ENCODE measurements around the gene WDR27.

WDR27 gene

DNA sequence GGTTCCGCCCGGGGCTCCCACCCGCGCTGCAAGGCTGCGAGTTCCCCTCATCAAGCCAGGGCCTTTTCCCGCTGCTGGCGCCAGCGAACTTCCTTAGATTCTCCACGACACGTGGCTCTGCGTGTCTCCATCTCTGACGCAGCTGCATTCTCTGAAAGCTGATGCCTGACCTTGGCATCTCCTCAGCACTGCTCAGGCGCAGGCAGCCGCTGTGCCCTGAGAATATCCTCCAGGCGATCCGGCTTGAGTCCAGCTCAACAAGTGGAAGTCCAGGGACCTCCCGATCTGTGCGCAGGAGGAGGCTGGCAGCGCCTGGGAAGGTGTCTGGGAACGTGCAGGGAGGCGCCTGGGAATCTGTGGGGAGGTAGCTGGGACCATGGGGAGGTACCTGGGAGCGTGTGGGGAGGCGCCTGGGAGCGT, 277.0 kb downstream of the WDR27 start:
- no peak for DNase-seq

DNA sequence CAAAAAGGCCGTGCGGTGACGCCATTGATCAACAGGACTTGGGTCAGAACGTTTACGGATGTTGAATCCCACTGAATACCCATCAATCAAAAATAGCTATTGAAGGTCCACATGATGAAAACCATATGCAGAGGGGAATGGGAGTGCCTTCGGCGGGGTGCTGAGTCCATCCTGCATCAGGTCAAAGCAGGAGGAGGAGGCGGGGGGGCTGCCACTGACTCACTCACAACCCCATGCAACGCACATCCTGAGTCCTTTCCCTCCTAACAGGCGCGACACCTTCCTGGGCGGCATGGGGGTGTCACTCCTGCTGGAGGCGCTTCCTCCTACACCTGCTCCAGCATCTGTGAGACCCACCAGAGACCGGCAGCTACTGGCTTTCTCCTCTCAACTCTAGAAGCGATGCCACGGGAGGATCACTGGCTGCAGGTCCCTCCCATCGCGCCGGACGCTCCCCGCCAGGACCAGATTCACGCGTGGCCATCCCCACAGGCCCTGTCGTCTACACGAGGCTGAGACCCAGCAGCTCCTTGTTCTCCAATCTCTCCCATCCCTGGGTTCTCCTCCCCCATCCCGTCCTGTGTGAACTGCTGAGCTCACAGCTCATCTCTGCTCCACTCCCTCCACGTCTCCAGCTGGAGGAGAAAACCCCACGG, 277.6 kb downstream of the WDR27 start:
- DNase-seq, result no peak

DNA sequence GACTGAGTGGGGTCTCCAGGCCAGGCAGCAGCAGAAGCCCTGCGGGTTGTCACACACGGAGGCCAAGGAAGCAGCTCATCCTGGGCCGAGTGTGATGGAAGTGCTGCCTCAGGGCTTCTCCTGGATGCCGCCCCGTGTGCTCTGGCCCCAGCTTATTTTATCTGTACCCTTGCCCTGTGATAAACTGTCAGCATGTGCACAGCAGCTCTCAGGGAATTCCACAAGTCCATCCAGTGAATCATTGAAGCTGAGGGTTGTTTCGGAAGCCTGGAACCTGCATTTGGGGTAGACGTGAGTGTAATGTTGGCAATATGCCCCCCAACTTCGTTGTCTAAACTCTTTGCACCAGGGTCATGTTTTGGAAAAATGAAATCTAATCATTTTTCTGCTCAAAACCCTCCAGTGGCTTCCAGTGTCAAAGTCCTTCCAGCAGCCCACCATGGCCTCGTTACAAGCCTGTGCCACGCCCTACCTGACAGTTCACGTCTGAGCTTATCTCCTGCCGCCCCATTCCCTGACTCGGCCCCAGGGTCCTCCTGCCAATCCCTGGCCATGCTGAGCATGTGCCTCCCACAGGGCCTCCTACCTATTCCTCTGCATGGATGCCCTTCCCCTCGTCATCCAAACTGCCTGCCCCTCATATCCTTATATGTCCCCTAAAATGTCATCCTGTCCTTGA, 280.1 kb downstream of the WDR27 start:
- no peak for DNase-seq

DNA sequence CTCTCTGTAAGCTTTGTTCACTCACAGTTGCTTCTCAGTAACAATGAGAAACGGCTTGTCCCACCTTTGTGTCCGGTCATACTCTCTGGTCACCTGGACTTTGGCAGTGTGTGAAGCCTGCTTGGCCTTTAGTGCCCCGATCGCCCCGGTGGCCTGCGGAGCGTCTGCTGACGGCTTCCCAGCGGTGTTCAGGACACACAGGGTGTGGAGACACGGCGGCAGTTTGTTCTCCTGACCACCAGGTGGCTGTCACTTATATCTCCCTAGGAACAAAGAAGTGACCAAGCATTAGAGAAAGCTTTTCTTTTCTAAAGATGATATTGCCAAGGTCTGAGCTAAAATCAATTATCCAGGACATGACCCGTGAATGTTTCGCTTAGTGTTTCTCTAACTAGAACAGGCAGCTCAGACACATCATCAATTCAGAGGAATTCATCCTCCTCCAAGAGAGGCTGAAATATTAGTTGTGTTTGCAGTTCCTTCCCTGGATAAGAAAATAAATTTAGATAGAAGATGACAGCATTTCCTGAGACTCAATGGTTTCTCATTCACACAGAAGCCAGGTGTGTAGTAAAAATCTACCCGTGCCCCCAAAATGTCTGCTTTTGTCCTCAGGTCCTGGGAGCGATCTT, 280.8 kb downstream of the WDR27 start:
- DNase-seq, result no peak

DNA sequence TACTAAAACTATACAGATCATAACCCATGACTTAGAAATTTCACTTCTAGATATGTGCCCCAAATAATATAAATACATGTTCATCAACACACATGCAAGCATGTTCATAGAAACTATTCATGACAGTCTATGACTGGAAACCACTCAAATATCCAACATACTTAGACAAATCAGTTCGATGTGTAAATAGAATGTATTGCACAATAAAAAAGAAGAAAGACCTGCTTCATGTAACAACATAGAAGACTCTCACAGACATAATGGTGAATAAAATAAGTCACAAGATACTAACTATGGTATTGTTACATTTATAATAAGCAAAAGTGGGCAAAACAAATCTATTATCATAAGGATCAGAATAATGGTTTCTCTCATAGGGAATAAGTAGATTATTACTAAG, 284.7 kb downstream of the WDR27 start:
- DNase-seq, result no peak

DNA sequence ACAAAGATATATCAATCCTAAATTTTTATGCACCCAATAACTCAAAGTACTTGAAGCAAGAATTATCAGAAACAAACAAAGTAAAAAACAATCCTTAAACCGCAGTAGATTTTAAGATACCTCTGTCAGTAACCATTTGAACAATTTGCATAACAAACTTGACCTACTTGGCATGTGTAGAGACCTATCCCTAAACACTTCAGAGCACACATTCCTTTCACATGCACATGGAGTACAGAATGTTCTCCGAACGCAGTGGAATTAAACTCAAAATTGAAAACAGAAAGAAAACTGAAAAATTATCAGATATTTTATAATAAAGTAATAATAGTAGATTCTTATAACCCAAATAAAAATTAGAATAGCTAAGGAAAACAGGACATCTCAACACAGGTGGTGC, 285.6 kb downstream of the WDR27 start:
- DNase-seq, result no peak

DNA sequence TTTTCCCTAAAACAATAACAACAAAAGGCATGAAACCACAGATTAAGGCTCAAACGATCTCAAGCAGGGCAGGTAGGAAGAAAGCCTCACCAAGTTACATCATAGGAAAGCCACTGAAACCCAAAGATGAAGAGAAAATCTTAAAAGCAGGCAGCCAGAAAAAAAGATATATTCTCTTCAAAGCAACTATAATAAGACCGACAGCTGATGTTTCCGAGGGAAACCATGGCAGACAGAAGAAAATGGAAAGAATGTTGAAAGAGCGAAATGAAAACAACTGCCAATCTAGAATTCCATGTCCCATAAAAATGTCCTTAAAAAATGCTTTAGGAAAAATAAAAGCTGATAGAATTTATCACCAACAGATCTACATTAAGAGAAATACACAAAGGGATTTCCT, 286.6 kb downstream of the WDR27 start:
- no peak for DNase-seq

DNA sequence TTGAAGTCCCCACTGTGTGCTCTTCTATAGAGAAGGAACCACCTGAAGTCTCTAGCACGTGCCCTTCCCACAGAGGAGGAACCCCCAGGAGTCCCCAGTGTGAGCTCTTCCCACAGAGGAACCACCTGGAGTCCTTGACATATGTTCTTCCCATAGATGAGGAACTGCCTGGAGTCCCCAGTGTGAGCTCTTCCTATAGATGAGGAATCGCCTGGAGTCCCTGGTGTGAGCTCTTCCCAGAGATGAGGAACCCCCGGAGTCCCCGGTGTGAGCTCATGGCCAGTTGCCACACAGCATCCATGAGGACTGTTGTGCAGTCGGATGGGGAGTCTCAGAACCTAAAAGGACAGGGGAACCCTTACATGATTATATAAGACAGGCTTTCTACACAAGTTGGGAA, 290.1 kb downstream of the WDR27 start:
- DNase-seq, result no peak

DNA sequence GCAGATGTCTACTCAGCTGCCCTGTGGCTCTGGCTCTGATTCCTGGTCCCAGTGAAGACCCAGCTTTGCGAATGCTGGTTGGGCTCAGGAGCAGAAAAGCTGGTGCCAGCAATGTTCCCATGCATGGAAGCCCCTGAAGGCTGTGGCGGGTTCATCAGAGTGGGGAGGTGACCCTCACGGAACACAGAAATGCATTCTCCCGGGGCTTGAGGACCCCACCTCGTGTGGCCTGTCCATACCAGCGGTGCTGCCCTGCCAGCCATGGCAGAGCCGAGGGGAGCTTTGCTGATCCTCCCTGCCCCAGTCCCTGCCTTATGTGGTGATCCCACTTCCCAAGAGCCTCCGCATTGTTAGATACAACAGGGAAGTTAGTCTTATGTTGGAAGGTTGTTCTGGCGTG, 290.5 kb downstream of the WDR27 start:
- DNase-seq, result no peak

DNA sequence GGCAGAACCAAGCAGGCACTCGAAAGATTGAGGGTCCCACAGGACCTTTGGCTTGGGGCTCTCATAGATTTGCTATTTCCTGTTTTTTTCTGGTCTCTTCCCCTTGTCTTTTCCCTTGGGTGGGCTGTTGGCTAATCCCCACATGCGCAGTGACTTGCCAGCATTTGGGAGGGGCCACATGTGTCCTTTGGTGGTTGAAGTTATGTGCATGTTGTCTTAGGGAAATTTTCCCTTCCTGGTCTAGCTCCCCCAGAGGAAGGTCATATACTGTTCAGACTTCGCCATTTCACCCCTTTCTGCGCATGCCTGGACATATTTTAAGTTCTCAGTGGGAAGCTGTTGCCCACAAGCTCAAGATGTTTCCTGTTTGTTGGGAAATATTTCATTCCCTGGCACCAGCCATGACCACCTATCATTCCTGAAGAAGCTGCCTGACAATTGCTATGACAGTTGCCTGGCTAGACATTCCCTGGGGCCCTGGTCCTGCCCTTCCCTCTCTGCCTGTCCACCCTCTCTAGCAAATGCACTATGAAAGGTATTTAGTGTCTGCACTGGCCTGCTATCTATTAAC, 292.0 kb downstream of the WDR27 start:
- DNase-seq, result no peak

DNA sequence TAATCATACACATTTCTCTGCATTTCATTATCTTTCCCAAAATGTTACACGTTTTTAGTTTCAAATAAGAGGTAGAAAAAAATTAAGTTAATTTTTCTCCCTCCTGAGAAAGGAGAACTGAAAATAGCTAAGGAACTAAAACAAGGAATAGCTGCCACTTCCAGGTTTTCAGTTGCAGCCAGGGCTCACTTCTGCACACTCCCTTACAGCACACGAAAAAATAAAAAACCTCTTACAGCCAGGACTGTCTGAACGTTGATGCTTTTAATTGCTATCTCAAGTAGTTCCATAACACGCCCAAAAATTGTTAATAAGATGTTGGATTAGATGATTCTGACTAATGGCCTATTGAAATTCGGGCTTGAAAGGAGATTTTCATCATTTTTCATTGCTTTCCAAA, 294.5 kb downstream of the WDR27 start:
- no peak for DNase-seq

All from activated CD8-positive, alpha-beta memory T cell treated with anti-CD3 and anti-CD28 coated beads, Interleukin-2, amount 50 U/mL, for 4 hours (primary cell).